ENCODE measurements around the gene PHKG2.
A peak's percentile ranks its signal among the peaks of the same experiment; 100 is the strongest.

PHKG2 gene

GRCh38 chr16:30766206-30766932, 18.1 kb downstream of the PHKG2 start:
- peaks cover 19% of the 10 kb centered on the region for H3K4me1 ChIP-seq (ENCODE audit: control insufficient read depth, insufficient read depth, low read length)
- no peaks in the 10 kb centered on the region for H3K9me3 ChIP-seq (ENCODE audit: control insufficient read depth in 2 of 2, low read length in 2 of 2)
- no peak overlapping the region for H3K27ac ChIP-seq (ENCODE audit: low read length)

GRCh38 chr16:30766933-30767284, 18.7 kb downstream of the PHKG2 start:
- Histone ChIP-seq H3K4me1 (ENCODE audit: control insufficient read depth, insufficient read depth, low read length) (peaks cover 18% of the 10 kb centered on the region), H3K36me3 (ENCODE audit: control insufficient read depth in 2 of 2, insufficient read depth in 2 of 2, low read length in 2 of 2) (peaks cover 62 to 75% of the 10 kb centered on the region in 2 donors), H3K27me3 (ENCODE audit: control insufficient read depth in 1 of 2, insufficient read depth in 2 of 2, low read length in 2 of 2) (no peaks in the 10 kb centered on the region), H3K27ac (ENCODE audit: low read length) (no peak overlapping the region), H3K9ac (ENCODE audit: low read length in 2 of 2) (no peak overlapping the region), H3K9me3 (ENCODE audit: control insufficient read depth in 2 of 2, low read length in 2 of 2) (no peaks in the 10 kb centered on the region), H3K4me3 (ENCODE audit: low read length in 2 of 2) (no peak overlapping the region)

More at GRCh38 chr16:30766206-30766932, 18.1 kb downstream of the PHKG2 start:
- H3K4me3 ChIP-seq (ENCODE audit: low read length in 2 of 2): no peak overlapping the region
- no peak overlapping the region for H3K9ac ChIP-seq (ENCODE audit: low read length in 2 of 2)
- peaks cover 57 to 70% of the 10 kb centered on the region in 2 donors for H3K36me3 ChIP-seq (ENCODE audit: control insufficient read depth in 2 of 2, insufficient read depth in 2 of 2, low read length in 2 of 2)
- no peaks in the 10 kb centered on the region for H3K27me3 ChIP-seq (ENCODE audit: control insufficient read depth in 1 of 2, insufficient read depth in 2 of 2, low read length in 2 of 2)

- no peaks in the 10 kb centered on the region for H3K9me3 ChIP-seq (ENCODE audit: control insufficient read depth in 2 of 2, low read length in 2 of 2)
- H3K4me1 ChIP-seq (ENCODE audit: control insufficient read depth, insufficient read depth, low read length): peaks cover 11% of the 10 kb centered on the region
- peaks cover 72 to 84% of the 10 kb centered on the region in 2 donors for H3K36me3 ChIP-seq (ENCODE audit: control insufficient read depth in 2 of 2, insufficient read depth in 2 of 2, low read length in 2 of 2)
- H3K4me3 ChIP-seq (ENCODE audit: low read length in 2 of 2): no peak overlapping the region
- H3K27ac ChIP-seq (ENCODE audit: low read length): no peak overlapping the region
- no peaks in the 10 kb centered on the region for H3K27me3 ChIP-seq (ENCODE audit: control insufficient read depth in 1 of 2, insufficient read depth in 2 of 2, low read length in 2 of 2)
- H3K9ac ChIP-seq (ENCODE audit: low read length in 2 of 2): no peak overlapping the region
Observed at GRCh38 chr16:30767767-30768465, 19.7 kb downstream of the PHKG2 start.

GRCh38 chr16:30768583-30769181, 20.5 kb downstream of the PHKG2 start:
- no peak overlapping the region for H3K4me3 ChIP-seq (ENCODE audit: low read length in 2 of 2)
- H3K27ac ChIP-seq (ENCODE audit: low read length): no peak overlapping the region

GRCh38 chr16:30769379-30770089, 21.3 kb downstream of the PHKG2 start:
- no peak overlapping the region for H3K4me3 ChIP-seq (ENCODE audit: low read length in 2 of 2)
- H3K4me1 ChIP-seq (ENCODE audit: control insufficient read depth, insufficient read depth, low read length): peaks cover 3% of the 10 kb centered on the region
- H3K27me3 ChIP-seq (ENCODE audit: control insufficient read depth in 1 of 2, insufficient read depth in 2 of 2, low read length in 2 of 2): no peaks in the 10 kb centered on the region
- H3K9ac ChIP-seq (ENCODE audit: low read length in 2 of 2): no peak overlapping the region
- H3K27ac ChIP-seq (ENCODE audit: low read length): no peak overlapping the region
- peaks cover 63 to 82% of the 10 kb centered on the region in 2 donors for H3K36me3 ChIP-seq (ENCODE audit: control insufficient read depth in 2 of 2, insufficient read depth in 2 of 2, low read length in 2 of 2)
- H3K9me3 ChIP-seq (ENCODE audit: control insufficient read depth in 2 of 2, low read length in 2 of 2): no peaks in the 10 kb centered on the region

More at GRCh38 chr16:30768583-30769181, 20.5 kb downstream of the PHKG2 start:
- H3K27me3 ChIP-seq (ENCODE audit: control insufficient read depth in 1 of 2, insufficient read depth in 2 of 2, low read length in 2 of 2): no peaks in the 10 kb centered on the region
- peaks cover 72 to 86% of the 10 kb centered on the region in 2 donors for H3K36me3 ChIP-seq (ENCODE audit: control insufficient read depth in 2 of 2, insufficient read depth in 2 of 2, low read length in 2 of 2)
- H3K9me3 ChIP-seq (ENCODE audit: control insufficient read depth in 2 of 2, low read length in 2 of 2): no peaks in the 10 kb centered on the region
- H3K4me1 ChIP-seq (ENCODE audit: control insufficient read depth, insufficient read depth, low read length): peaks cover 4% of the 10 kb centered on the region
- H3K9ac ChIP-seq (ENCODE audit: low read length in 2 of 2): no peak overlapping the region

GRCh38 chr16:30771726-30772125, 23.5 kb downstream of the PHKG2 start:
- Histone ChIP-seq H3K27ac (ENCODE audit: low read length) (no peak overlapping the region), H3K9ac (ENCODE audit: low read length in 2 of 2) (no peak overlapping the region), H3K27me3 (ENCODE audit: control insufficient read depth in 1 of 2, insufficient read depth in 2 of 2, low read length in 2 of 2) (no peaks in the 10 kb centered on the region), H3K9me3 (ENCODE audit: control insufficient read depth in 2 of 2, low read length in 2 of 2) (no peaks in the 10 kb centered on the region), H3K36me3 (ENCODE audit: control insufficient read depth in 2 of 2, insufficient read depth in 2 of 2, low read length in 2 of 2) (peaks cover 50 to 60% of the 10 kb centered on the region in 2 donors), H3K4me3 (ENCODE audit: low read length in 2 of 2) (no peak overlapping the region), H3K4me1 (ENCODE audit: control insufficient read depth, insufficient read depth, low read length) (peaks cover 19% of the 10 kb centered on the region)

- peaks cover 31 to 42% of the 10 kb centered on the region in 2 donors for H3K36me3 ChIP-seq (ENCODE audit: control insufficient read depth in 2 of 2, insufficient read depth in 2 of 2, low read length in 2 of 2)
- H3K27ac ChIP-seq (ENCODE audit: low read length): no peak overlapping the region
- H3K9ac ChIP-seq (ENCODE audit: low read length in 2 of 2): no peak overlapping the region
Observed at GRCh38 chr16:30773826-30774225, 25.6 kb downstream of the PHKG2 start.

GRCh38 chr16:30774367-30775130, 26.3 kb downstream of the PHKG2 start:
- Histone ChIP-seq H3K36me3 (ENCODE audit: control insufficient read depth in 2 of 2, insufficient read depth in 2 of 2, low read length in 2 of 2) (peaks cover 24 to 35% of the 10 kb centered on the region in 2 donors), H3K27me3 (ENCODE audit: control insufficient read depth in 1 of 2, insufficient read depth in 2 of 2, low read length in 2 of 2) (no peaks in the 10 kb centered on the region), H3K4me3 (ENCODE audit: low read length in 2 of 2) (peak overlapping the region; percentile 84 to 89), H3K27ac (ENCODE audit: low read length) (peak overlapping the region; percentile 81), H3K9me3 (ENCODE audit: control insufficient read depth in 2 of 2, low read length in 2 of 2) (no peaks in the 10 kb centered on the region), H3K9ac (ENCODE audit: low read length in 2 of 2) (peak overlapping the region; percentile 64 to 81), H3K4me1 (ENCODE audit: control insufficient read depth, insufficient read depth, low read length) (peaks cover 25% of the 10 kb centered on the region)

More at GRCh38 chr16:30773826-30774225, 25.6 kb downstream of the PHKG2 start:
- H3K9me3 ChIP-seq (ENCODE audit: control insufficient read depth in 2 of 2, low read length in 2 of 2): no peaks in the 10 kb centered on the region
- H3K4me1 ChIP-seq (ENCODE audit: control insufficient read depth, insufficient read depth, low read length): peaks cover 25% of the 10 kb centered on the region
- no peak overlapping the region for H3K4me3 ChIP-seq (ENCODE audit: low read length in 2 of 2)
- H3K27me3 ChIP-seq (ENCODE audit: control insufficient read depth in 1 of 2, insufficient read depth in 2 of 2, low read length in 2 of 2): no peaks in the 10 kb centered on the region

GRCh38 chr16:30775131-30775391, 26.8 kb downstream of the PHKG2 start:
- no peaks in the 10 kb centered on the region for H3K9me3 ChIP-seq (ENCODE audit: control insufficient read depth in 2 of 2, low read length in 2 of 2)
- peak overlapping the region; percentile 84 to 89 for H3K4me3 ChIP-seq (ENCODE audit: low read length in 2 of 2)
- peak overlapping the region; percentile 64 to 81 for H3K9ac ChIP-seq (ENCODE audit: low read length in 2 of 2)
- peaks cover 25% of the 10 kb centered on the region for H3K4me1 ChIP-seq (ENCODE audit: control insufficient read depth, insufficient read depth, low read length)
- peaks cover 22 to 32% of the 10 kb centered on the region in 2 donors for H3K36me3 ChIP-seq (ENCODE audit: control insufficient read depth in 2 of 2, insufficient read depth in 2 of 2, low read length in 2 of 2)
- no peaks in the 10 kb centered on the region for H3K27me3 ChIP-seq (ENCODE audit: control insufficient read depth in 1 of 2, insufficient read depth in 2 of 2, low read length in 2 of 2)
- peak overlapping the region; percentile 81 for H3K27ac ChIP-seq (ENCODE audit: low read length)
